ENCODE measurements around the gene JMJD4.

Gene JMJD4

DNA sequence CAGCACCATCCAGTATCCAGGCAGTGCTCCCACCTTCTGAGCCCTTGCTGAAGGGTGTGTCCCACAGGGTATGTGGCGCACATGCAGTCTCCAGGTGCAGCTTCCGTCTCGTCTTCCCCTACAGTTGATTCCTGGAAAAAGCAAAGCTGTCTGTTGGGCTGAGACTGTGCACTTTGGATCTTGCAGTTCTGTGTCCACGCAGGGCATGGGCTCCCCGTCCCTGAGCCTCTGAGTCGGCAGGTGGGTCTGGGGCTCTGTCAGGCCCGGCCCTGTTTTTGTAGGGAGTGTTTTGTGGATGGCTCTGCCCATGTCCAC, 33.0 kb upstream of the JMJD4 start:
- DNase-seq, result no peak

DNA sequence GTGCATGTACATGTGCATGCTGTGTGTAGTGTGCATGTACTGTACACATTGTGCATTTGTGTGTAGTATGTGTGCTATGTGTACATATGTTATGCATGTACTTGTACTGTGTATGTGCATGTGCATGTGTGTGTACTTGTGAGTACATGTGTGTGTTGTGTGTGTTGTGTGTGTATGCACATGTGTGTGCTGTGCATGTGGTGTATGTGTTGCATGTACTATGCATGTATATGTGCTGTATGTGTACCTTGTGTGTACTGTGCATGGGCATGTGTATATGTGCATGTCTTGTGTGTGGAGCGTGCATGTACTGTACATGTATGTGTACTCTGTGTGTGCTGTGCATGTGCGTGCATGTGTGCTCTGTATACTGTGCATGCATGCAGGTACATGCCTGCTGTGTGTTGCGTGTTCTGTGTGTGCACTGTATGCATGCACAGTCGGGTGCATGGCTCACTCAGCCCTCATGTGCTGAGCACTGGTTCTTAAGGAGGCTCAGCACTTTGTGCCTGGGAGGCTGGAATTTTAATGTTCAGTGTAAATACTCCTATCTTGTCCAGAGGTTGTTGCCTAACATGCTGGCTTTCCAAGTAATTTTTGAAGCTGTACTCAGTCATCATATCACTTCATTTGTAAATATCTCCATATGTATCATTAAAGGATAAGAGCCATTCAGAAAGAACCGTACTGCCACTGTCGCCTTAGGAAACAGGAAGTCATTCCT, 32.5 kb upstream of the JMJD4 start:
- no peak for DNase-seq

DNA sequence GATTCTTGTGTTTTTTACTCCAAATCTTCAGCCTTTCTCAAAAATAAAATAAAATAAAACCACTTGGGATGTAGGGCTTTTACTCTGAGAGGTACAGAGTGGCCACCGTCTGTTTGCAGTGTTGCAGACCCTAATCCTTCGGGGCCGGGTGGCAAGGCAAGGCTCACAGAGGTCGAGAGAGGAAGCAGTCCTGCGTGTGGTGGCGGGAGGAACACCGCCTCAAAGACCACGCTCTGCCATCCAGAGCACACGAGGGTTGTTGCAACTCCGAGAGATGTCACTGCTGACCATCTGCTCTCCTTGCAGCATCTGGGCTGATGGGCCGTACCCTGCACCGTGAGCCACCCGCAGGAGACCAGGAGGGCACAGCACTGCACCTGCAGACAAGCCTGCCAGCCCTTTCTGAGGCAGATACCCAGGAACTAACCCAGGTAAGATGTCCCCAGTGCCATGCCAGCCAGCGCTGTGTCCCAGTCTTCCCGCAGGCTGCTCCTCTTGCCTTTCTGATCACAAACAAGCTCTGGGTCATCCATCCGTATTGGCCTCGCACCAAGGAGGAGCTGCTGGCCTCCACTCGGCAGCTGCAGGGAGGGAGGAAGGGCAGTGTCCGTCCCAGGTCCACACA, 31.7 kb upstream of the JMJD4 start:
- DNase-seq, result no peak

DNA sequence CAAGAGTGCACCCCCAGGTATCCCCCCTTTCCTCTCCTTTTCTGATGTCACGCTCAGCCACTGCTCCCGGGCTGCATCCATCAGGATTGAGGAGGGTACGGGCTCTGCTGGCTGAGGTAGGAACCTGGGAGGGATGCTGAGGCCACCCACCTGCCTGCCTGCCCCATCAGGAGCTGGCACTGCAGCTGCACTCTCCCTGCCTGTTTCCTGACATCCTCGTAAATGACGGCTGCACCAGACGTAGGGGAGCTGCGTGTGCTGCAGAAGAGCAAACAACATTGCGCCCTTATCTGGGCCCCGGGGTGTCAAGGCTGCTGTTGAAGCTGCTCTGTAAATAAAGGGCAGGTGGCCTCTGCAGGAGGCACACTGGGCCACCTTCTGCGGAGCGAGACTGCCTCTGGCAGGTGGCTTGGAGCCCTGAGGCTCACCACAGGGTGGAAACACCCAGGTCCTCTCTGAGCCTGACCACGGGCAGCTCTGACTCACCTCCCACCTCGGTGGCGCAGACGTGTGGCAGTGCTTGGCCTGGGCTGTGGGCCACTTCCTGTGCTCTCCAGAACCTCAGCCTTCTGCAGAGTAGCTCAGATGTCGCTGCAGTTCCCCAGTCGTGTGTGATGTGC, 31.0 kb upstream of the JMJD4 start:
- DNase-seq, result no peak

DNA sequence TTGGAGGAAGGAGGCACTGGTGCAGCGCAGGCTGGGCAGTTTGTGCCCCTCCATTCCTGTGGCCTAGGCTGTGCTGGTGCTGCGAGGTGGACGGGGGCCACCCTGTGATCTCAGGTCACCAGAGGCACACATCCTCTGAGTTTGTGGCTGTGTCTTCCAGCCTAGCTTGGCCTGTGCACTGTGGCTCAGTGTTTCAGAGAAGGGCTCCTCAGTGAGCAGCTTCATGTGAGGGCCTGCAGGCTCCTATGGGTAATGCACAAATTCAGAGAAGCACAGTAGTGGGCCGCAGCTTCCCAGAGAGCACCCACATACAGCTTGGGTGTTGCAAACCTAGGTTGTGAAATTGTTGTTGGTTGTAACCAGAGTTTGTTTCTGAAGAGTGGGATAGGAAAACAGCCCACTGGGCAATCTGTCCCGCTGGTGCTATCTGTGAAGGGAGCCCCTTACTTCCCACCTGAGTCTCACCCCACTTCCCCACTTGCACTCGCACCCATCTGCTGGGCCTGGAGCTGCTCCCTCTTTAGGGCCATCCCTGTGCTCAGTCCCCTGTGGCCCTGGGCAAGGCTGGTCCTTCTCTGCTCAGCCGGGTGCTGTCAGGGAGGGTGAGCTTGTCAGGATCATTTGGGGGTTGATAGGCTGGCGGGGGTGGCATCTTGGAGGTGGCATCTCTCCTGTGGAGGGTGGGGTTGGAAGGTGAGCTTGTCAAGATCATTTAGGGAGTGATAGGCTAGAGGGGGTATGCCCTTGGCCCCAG, 30.3 kb upstream of the JMJD4 start:
- DNase-seq, result no peak

DNA sequence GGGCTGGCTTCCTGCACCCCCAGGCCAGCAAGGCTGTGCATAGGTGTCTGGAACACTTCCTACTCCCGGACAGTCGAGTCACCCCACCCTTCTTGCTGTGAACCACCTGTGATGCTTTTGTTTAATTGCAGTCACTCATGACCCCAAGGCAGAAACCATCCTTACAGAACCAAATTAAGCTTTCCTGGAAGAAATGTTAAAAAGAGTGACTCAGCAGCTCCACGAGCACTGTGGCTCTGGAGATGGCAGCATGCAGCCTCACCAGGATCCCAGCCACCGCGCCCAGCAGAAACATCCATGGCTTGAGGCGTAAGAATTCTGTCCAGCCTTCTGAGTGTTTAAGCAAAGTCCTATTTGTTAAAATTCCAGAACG, 28.9 kb upstream of the JMJD4 start:
- DNase-seq, result no peak

DNA sequence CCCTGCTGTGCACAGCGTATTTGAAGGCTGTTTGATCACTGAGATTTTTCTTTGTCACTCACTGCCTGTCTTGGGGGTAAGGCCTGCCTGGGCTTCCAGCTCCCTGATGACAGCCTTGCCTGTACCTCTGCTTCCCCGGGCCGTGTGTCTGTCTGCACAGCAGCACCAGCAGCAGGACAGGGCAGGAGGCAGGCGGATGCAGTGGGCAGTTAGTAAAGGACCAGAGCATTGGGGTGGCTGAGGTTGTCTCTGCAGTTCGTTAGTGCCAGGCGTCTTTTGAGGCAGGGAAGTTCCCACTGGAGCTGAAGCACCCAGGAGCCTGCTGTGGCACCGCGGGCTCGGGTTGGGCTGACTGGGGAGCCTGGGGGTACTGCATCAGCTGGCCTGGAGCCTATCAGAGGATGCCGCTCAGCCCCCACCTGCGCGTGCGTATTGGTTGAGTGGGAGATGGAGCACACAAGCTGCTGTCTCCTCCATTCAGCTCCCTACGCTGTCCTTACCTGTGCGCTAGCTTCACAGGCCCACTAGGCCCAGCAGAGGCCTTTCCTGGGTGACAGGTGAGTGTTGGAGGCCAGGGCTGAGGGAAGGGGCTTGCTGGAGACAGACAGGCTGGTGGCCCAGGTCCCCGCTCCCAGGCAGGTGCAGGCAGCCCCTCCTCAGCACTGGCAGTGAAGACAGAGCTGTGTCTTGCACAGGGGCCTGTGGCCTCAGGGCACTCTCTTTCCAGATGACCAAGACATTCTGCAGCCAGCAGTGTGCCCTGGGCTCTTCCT, 28.3 kb upstream of the JMJD4 start:
- no peak for DNase-seq

DNA sequence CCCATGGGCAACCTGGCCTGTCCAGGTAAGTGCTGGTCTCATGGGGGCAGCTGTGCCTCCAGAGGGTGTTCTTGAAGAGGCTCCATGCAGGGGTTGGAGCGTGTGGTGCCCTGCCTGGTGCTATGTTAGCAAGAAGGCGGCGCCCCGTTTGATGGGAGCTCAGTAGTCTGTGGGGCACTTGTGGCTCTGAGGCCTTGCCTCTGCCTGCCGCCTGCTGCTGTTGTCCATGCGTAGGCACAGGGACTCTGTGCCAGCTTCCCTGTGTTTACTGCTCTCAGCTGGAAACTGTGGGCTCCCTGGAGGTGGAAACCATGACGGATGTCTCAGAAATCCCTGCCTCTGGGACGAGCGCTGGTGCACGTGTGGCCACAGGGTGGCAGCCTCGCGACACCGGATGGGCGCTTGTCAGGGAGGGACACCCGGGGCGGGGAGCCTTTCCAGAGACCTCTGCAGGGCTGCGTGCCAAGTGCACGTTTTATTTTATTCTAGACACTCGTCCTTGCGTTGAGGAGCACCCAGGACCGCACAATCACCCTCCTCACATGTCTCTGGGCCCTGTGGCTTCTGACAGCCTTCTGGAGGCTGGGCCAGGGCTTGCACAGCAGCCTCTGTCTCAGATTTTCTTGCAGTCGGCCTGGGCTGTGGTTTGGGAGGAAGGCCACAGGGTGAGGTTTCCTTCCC, 27.3 kb upstream of the JMJD4 start:
- peak; percentile 29 for DNase-seq

DNA sequence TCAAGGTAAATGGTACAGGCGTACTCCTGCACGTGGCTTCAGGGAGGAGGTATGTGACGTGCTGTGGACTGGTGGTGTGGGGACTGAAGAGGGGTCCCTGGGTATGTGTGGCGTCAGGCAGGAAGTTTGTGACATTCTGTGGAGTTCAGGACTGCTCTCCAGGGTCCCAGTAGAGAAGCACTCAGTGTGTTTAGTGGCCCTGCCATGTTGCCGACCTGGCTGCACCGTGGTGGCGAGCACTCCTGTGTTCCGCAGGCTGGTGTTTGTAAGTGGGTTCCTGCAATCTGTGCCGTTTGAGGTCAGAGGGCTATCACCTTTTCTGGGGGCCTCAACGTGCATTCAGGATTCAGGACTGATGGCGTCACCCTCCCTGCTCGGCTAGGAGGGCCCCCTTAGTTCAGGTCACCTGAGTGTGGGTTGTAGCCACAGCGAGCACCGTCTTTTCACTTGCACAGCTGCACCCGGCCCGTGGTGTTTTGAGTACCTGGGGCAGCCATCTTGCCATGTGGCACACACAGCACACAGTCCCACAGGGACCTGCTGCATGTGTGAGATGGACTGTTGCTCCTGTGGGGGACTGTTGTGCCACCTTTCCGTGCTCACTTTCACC, 26.6 kb upstream of the JMJD4 start:
- DNase-seq, result no peak

DNA sequence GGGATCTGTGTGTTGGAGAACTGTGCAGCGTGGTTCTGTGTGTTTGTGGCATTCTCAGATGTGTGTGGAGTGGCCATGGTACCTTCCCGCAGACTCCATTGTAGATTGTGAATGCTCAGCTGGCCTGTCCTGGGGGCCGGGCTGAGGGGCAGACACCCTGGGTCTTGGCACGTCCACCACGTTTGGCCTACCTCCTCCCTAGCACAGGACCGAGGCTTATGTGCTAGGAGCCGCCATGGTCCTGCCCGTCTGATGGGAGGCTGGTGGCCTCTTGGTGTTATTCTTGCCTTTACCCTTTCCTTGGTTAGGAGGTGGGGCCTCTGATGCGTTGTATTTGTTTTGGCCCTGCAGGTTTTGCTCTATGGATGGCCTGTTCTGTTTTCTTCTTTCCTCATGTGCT, 25.3 kb upstream of the JMJD4 start:
- DNase-seq, result no peak

DNA sequence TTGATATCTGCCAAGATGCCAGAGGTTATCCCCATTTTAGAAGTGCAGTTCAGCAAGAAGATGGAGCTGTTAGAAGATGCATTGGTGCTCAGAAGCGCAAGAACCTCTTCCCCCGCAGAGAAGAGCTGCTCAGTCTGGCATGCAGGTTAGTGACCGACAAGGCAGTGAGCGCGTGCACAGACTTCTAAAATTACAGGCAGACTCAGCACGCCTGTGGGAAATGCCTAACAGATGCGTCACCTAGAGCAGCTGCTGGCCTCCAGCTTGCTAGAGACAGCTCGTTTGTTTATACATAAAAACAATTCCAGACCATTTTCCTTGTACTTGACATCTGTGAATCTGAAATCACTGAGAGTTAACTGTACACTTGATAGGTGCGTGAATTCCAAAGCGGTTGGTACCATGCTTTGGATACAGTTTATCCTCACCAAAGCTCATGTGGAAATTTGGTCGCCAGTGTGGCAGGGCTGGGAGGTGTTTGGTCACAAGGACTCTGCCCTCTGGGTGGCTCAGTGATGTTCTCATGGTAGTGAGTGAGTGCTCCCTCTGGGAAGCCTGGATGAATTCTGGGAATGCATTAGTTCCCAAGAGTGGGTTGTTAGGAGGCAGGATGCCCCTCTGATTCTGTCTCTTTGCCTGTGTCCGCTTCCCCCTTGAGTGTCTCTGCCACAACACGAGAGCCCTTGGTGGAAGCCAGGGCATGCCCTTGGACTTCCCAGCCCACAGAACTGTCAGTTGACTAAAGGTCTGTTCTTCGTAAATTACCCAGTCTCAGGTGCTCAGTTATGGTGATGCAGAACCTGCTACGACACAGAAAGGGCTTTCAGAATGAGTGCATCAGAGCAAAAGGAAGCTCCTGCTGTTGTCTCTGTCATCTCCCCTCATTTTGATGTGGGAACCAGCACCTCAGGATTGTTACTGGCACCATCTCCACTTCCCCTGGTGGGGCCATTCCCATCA, 24.5 kb upstream of the JMJD4 start:
- no peak for DNase-seq

DNA sequence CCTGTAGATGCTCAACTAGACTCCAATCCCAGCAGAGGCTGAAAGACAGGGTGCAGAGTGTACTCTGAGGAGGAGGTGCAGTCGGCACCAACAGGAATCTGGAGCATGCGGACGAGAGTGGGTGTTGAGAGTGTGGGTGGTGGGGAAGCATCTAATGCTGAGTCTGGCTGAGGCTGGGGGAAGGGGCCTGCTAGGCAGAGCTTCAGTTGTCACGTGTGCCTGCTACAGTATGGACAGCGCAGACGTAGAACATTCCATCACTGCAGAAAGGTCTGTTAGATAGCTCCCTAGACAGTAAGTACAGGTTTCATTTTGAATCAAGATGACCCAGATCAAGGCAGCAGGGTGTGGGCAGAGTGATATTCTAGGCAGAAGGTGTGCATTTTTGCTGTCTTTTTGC, 23.3 kb upstream of the JMJD4 start:
- no peak for DNase-seq

DNA sequence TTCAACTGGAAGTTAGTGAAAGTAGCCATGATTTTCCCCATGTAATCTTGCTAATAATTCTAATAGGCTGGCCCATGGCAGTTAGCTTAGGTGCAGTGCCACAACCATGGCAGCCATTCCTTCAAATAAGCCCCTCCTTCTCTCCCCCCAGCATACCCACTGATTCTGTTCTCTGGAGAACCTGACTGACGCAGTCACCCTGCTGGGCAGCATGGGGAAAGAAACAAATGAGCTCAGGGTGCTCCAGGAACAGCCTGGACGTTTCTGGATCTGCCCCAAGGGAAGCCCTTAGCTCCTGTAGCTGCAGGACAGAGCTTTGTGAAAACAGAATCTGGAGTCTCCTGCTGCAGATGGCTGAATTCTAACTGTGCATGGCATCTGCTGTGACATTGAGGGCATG, 22.7 kb upstream of the JMJD4 start:
- DNase-seq, result no peak

DNA sequence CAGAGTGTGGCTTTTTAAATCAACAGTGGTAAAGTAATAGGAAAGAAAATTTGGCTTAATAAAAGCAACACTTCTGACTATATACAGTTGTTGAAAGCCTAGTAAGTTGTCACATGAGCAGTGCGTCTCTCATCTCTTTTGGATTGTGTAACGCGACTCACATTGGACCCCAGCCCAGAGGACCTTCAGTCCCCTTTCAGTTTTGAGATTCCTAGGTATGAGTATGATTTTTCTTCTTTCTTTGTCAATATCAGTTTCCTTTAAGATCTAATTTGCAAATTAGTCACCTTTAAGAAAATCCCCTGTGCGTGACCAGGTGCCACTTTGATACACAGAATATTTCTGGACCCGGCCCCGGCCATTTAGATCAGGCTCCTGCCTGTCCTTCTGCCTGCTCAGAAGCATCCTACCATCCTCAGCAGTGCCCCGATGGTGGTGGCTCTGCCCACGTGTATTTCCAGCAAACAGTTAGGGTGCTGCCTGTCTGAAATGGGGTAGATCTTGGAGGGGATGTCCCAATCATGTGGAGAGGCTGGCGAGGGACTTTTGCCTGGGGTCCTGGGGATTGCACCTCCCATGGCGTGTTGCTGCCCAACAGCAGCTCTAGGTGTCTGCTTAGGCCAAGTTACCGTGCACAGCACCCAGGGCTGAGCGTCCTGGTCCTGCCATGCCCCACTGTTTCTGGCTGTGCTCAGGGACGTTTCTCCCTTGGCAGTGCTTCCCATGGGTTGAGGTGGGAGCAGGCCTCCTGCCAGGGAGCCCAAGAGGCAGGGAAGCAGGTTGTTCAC, 21.3 kb upstream of the JMJD4 start:
- no peak for DNase-seq

DNA sequence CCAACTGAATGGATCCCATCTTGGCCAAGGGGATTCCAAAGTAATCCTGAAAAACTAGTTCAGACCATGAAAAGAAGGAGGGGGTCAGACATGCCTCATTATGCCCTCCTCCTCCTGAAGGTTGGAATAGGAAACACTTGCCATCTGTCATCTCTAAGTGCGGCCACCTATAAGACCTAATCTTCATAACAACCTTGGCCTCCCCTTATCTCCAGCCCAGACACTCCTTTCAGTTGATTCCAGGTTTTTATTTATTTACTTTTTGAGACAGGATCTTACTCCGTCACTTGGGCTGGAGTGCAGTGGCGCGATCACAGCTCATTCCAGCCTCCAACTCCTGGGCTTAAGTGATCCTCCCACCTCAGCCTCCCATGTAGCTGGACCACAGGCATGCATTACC, 19.9 kb upstream of the JMJD4 start:
- DNase-seq, result no peak

DNA sequence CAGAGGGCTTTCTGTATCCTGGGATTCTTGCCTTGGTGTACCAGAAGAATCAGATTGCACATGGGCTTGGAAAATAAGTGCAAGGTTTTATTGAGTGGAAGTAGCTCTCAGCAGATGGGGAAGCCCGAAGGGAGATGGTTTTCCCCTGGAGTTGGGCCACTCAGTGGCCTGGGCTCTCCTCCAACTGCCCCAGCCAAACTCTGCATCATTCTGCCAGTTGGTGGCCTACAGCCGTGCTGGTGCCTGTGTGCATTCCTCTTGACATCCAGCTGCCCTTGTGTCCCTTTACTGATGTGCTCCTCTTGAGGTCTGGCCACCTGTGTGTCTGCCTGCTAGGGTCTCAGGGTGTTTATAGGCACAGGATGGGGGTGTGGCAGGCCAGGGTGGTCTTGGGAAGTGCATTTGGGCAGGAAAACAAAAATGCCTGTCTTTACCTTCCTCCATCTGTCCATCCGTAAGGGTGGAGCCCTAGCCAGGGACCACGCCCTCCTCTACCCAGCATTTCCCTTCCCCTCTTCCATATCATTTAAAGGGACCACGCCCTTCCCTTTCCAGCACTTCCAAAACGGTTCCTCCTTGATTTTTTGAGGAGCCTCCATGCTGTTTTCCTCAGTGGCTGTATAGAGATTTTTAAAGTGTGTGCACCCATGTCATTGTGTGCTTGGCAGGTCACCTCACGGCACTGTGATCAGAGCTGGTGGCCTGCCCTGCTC, 19.1 kb upstream of the JMJD4 start:
- no peak for DNase-seq

DNA sequence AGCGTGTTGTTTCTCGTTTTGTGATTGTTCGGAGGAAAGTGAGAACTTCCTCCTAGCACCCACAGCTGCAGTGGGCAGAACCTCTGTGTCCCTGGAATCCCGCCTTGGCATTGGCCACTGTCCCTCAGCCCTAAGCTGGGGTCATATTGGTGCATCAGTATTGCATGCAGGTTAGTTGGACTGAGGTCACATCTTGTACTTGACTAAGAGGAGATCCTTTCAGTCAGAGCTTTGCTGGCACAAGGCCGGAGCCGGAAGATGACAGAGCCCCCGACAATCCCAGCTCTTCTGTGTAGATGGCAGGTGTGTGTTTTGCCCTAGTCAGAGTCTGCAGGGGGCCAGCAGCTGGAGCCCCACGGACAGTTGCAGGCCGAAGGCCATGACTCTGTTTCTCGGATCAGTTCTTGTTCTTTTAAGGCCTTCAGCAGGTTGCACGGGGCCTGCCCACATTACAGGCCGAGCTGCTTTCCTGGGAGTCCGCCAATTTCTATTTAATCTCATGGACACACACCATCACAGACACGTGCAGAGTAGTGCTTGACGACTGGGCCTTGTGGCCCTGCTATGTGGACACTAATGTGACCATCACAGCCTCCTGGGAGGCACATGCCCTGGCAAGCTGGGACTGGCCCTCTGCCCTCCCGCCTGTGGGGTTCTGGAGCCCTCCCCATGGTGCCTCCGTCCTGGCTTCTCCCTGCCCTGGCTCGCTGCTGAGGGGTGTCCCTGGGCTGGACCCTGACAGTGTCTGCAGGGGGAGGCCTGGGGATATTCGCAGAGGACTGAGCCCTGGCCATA, 15.0 kb upstream of the JMJD4 start:
- DNase-seq, result no peak

DNA sequence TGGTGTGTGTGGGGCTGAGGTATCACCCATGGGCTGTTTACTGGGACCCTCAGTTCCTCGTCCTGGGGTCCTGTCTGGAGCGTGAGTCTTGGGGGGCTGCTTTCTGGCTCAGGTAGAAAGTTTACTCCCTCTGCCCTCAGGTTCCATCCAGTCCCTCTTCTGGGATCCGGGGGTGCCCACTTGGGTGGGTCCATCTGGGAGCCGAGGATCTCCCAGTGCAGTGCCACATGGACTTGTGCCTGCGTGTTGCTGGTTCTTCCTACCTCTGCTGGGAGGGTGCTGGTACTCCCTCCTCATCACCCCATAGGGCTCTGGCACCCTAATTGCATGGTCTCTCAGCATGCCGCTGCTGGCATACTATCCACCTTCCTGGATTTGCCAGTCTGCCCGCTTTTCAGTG, 14.1 kb upstream of the JMJD4 start:
- no peak for DNase-seq

Data from NCI-H187 treated with DMSO at 0.1 percent for 48 hours (cell line).